Omental fat pad (tissue), 4 donors: ENCODE measurements around the gene SIL1. TPM values are rescaled to one million over a fixed set of nuclear protein-coding genes. Genes with fewer than 3 reads are reported as not detected.
"Not testable (repeated sequence)": the region's sequence is repeated elsewhere in the genome, so short reads cannot be mapped to it uniquely, and the experiment has no call there.

Source experiments
- ATAC-seq: fragments of 150-250 bp; one replicate; pipeline ENCODE4 v1.9.1; 2016; ENCODE audit warnings: mild to moderate bottlenecking, moderate library complexity; ENCODE audit not compliant: low FRiP score
- DNase-seq: peaks from one replicate; pipeline ENCODE4 v3.0.0-alpha.2; 2019; ENCODE audit warnings: low spot score
- total RNA-seq, 4 donors: library from RNA; depleted of rRNA; stranded (reverse); fragments of >200 nt; gene quantifications; one replicate each; pipeline ENCODE4 v1.1.0, GENCODE V29; 2016
- TF ChIP-seq, protein P1 (sequence below), 3 donors: fragments of 450-650 bp; IDR thresholded peaks; one replicate each; pipeline ENCODE4 v1.5.1; 2016 to 2017; ENCODE audit warnings: antibody characterized with exemption in 3 of 3, mild to moderate bottlenecking in 3 of 3, moderate library complexity in 2 of 3

Gene SIL1
- total RNA-seq, 4 donors from 2014 or later: 34.7 to 66.0 (median 38.9) TPM

DNA sequence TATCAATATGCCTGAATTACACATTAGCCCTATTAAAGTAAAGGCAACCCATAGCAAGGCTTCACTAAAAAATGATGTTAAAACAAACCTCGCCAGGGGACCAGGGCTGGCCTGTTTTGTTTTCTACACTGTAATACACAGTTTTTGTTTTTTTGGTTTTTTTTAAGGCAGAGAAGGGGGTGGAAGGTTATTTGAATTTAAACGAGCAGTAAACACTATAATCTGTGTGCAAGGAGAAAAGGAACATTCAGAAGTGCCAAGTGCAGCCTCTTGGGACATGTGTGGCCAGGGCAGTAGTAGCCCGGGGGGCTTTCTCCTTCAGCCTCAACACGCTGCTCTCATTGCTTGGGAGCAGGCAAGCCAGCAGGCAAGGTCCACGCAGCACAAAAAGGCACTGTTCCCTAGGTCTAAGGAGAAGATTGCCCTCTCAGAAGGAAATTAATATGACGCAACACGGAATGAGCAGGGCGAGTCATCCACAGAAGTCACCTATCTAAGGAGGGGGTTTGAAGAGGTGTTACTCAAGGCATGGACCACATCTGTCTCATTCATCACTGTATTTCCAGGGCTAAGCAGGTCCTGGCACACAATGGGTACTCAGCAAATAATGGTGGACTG lies 16.2 kb downstream of the SIL1 start:
- TF ChIP-seq, protein P1, sequence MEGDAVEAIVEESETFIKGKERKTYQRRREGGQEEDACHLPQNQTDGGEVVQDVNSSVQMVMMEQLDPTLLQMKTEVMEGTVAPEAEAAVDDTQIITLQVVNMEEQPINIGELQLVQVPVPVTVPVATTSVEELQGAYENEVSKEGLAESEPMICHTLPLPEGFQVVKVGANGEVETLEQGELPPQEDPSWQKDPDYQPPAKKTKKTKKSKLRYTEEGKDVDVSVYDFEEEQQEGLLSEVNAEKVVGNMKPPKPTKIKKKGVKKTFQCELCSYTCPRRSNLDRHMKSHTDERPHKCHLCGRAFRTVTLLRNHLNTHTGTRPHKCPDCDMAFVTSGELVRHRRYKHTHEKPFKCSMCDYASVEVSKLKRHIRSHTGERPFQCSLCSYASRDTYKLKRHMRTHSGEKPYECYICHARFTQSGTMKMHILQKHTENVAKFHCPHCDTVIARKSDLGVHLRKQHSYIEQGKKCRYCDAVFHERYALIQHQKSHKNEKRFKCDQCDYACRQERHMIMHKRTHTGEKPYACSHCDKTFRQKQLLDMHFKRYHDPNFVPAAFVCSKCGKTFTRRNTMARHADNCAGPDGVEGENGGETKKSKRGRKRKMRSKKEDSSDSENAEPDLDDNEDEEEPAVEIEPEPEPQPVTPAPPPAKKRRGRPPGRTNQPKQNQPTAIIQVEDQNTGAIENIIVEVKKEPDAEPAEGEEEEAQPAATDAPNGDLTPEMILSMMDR (IDR thresholded peaks at IDR 0.05): no peak
- ATAC-seq (peak; percentile 62), DNase-seq (no peak)

GRCh38 chr5:139181322-139181730 lies 16.8 kb downstream of the SIL1 start:
- DNase-seq: no peak
- TF ChIP-seq, protein P1 (IDR thresholded peaks at IDR 0.05): no peak
- ATAC-seq: peak; percentile 33

GRCh38 chr5:139180850-139181249 lies 17.3 kb downstream of the SIL1 start:
- no peak for DNase-seq
- ATAC-seq: no peak
- TF ChIP-seq, protein P1 (IDR thresholded peaks at IDR 0.05): no peak

DNA sequence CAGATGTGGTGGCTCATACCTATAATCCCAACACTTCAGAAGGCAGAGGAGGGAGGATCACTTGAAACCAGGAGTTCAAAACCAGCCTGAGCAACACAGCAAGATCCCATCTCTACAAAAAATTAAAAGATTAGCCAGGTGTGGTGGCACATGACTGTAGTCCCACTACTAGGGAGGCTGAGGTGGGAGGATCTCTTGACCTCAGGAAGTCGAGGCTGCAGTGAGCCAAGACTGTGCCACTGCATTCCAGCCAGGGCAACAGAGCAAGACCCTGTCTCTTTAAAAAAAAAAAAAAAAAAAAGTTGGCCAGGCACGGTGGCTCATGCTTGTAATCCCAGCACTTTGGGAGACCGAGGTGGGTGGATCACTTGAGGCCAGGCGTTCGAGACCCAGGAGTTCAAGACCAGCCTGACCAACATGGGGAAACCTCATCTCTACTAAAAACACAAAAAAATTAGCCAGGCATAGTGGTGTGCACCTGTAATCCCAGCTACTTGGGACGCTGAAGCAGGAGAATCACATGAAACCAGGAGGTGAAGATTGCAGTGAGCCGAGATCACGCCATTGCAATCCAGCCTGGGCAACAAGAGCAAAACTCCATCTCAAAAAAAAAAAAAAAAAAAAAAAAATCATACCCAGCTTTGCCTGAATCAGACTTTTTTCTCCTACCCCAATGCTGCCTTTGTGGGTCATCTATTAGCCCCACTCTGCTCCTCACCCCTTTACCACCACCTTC lies 18.2 kb downstream of the SIL1 start:
- ATAC-seq, DNase-seq: not testable (repeated sequence)

GRCh38 chr5:139178935-139179334 lies 19.2 kb downstream of the SIL1 start:
- TF ChIP-seq, protein P1 (IDR thresholded peaks at IDR 0.05): no peak
- DNase-seq (no peak), ATAC-seq (peak; percentile 16)

- DNase-seq (no peak), ATAC-seq (no peak)
- TF ChIP-seq, protein P1 (IDR thresholded peaks at IDR 0.05): no peak
Measured at GRCh38 chr5:139178589-139178917, 19.6 kb downstream of the SIL1 start.

- ATAC-seq: peak; percentile 69
- TF ChIP-seq, protein P1 (IDR thresholded peaks at IDR 0.05): no peak
- no peak for DNase-seq
Measured at GRCh38 chr5:139177809-139178588, 20.2 kb downstream of the SIL1 start.

GRCh38 chr5:139177281-139177680 lies 20.9 kb downstream of the SIL1 start:
- DNase-seq, ATAC-seq: not testable (repeated sequence)

DNA sequence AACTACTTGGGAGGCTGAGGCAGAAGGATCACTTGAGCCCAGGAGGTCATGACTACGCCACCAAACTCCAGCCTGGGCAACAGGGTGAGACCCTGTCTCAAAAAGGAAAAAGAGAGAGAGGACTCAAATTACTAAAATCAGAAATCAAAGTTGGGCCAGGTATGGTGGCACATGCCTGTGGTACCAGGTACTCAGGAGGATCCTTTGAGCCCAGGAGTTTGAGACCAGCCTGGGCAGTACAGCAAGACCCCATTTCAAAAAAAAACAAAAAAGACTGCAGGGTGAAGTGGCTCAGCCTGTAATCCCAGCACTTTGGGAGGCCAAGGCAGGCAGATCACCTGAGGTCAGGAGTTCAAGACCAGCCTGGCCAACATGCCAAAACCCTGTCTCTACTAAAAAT lies 23.8 kb downstream of the SIL1 start:
- DNase-seq, ATAC-seq: not testable (repeated sequence)
